Activated T-helper 1 cell treated with Interleukin-2 at 50 U/mL for 16 hours (primary cell): ENCODE results near the gene DNER.
"Not testable (repeated sequence)": the region's sequence is repeated elsewhere in the genome, so short reads cannot be mapped to it uniquely, and the experiment has no call there.

Experiments
- DNase-seq: peaks from one replicate; pipeline ENCODE4 v3.0.0-alpha.2; 2020; ENCODE audit warnings: low read depth

DNER gene

GRCh38 chr2:229715895-229716507 is 1.6 kb upstream of the DNER start:
- no peak for DNase-seq

DNA sequence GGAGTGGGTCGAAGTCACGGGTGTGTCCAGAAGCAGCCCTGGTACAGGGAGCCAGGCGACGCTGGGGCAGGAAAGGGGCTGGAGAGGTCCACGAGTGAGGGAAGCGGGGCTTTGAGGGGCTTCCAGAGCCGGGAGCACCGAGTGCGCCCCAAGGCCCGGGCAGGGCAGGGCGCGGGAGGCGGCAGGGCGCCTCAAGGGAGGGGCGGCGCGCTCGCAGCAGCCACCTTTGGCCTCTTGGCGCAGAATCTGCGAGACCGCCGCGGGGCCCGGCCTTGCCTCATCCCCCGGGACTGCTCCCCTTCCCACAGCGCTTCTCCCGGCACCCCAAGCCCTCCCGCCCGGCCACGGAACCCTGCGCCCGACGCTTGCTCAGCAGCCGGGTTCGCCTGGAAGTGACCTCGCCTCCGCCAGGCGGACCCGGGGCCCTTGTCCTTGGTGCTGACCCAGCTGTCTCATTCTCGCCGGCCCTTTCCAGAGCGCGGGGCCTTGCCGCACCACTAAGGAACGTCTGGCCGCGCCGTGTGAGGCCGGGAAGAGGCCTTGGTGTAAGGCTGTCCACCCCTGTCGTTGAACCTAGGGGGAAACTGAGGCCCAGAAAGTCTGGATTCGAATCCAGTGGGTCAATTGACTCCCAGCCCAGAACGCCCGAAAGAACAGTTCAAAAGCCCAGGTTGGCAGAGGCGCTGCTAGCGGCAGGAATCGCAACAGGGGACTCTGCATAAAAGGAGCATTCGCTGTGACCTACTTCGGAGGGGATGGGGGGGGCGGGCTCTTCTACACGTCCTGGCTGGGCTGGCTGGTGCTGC is 584 bp upstream of the DNER start:
- no peak for DNase-seq

GRCh38 chr2:229713371-229714079 is 830 bp downstream of the DNER start:
- DNase-seq = no peak

DNA sequence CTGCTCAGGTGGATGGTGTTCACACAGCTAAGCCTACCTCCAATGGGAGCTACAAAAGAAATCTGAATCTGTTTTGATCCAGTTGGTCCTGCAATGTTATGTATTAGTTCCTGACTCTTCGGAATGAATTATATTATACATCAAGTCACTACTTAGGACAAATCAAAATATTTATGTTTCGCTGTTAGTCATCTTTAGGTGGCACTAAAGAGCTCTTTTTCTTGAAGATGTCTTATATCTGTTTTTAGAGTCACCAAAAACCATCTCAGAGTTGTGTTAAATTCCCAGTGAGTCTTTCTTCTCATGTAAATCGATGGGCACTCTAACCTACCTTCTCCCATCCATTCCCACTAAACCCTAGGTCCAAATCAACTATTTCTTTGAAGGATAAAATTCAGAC is 2.2 kb downstream of the DNER start:
- DNase-seq = no peak

DNA sequence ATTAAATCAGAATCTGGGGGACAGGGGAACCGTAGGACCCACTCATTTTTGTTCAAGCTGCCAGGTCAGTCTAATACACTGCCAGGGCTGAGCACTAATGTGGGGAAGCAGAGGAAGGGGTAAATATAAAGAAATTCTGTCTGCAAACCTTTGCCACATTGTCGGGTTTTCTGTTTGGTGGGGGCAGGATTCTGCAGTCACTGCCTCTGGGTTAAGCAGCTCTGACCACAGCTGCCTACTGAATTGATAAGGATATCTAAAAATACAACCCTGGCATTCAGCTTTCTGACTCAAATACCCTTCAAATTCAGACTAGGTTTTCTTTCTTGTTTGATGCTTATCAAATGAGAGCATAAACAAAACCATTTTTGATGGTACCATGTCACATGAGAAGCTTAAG is 6.0 kb downstream of the DNER start:
- DNase-seq = no peak

GRCh38 chr2:229703909-229704630 is 10.3 kb downstream of the DNER start:
- no peak for DNase-seq

GRCh38 chr2:229701716-229702115 is 12.6 kb downstream of the DNER start:
- no peak for DNase-seq

DNA sequence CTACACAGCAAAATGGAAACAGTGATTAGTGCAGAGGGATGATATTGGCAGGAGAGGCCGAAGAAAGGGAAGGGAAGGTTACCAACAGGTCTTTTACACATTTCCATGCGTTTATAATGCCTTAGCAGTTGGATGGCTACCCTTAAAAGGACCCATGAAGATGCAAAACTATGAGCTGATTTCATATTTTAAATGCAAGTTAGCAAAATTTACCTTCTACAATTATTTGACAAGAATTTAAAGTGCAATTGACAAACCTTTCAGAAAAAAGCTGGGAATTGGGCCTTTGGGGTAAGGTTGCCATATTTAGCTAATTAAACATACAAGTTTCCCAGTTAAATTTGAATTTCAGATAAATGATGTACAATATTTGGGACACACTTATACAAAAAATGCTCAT is 13.3 kb downstream of the DNER start:
- no peak for DNase-seq

GRCh38 chr2:229695961-229696360 is 18.4 kb downstream of the DNER start:
- no peak for DNase-seq

GRCh38 chr2:229693845-229694244 is 20.5 kb downstream of the DNER start:
- DNase-seq = not testable (repeated sequence)

DNA sequence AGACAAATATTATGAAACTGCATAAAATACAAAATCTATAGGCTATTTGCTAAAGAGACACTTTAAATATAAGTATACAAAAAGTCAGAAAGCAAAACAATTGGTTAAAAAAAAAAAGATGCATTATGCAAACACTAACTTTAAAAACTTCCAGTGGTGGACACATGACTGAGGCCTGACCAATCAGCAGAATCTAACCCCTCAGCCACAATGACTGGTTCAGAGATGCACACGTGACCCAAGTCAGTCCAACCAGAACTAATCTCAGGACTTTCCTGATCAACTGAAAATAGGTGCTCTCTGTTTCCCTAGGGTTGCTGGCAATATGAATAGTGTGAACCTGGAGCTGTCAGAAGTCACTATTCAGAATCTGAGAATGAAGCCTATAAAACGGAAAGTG is 22.7 kb downstream of the DNER start:
- DNase-seq = no peak

DNA sequence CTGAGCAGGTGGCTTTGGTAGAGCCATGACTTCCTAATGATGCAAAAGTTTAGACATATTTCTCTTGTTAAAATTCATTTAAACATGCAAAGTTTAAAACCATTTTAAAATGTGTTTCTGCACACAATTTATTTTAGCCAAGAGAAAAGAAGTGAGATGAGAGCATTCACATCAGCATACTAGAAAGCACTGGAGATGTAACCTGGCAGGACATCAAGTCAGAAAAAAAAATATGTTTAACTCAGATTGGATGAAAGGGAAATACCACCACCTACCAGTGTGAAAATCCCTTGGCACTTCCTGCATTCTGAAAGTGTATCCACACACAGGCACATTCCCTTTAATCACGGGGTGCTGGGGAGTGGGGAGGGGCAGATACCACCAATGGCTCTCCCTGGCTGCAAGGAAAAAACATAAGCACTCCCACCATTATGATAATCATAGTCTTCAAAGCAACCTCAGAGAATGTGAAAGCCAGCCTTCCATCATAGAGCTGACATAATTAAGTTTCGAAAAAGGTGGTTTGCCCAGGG is 25.0 kb downstream of the DNER start:
- no peak for DNase-seq

GRCh38 chr2:229688141-229688540 is 26.2 kb downstream of the DNER start:
- DNase-seq = no peak

DNA sequence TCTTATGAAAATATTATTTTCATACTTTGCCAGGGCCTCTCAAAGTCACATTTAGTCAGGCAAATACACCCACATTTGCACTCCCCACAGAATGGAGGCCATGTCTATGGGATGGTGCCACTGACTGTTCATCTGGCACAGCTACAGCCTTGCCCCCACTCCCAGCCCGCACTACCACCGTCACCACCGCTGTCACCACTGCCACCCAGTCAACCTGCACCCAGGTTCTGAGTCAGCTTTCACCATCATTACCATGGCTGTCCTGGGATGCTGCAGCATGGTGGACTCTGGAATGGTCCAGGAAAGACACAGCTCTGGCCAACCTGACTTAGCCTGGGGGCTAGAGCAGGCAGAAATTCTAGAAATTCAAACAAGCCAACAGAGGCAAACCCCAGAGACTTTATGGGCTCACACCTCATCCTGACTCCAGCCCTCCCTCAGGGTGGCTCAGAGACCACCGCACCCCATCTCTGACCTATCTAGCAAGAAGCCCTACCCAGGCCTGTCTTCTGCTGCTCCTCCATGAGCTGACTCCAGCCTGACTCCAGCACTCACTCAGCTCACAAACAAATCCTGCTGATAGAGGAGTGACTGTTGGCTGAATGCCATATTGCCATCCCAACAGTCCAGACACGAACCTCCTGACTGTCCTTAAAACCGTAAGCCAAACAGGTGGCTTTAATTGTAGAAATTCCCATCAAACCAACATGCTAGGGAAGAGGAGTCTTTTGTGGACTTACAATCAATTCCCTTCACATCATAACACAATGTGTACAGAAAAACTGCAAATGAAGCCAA is 28.0 kb downstream of the DNER start:
- no peak for DNase-seq

DNA sequence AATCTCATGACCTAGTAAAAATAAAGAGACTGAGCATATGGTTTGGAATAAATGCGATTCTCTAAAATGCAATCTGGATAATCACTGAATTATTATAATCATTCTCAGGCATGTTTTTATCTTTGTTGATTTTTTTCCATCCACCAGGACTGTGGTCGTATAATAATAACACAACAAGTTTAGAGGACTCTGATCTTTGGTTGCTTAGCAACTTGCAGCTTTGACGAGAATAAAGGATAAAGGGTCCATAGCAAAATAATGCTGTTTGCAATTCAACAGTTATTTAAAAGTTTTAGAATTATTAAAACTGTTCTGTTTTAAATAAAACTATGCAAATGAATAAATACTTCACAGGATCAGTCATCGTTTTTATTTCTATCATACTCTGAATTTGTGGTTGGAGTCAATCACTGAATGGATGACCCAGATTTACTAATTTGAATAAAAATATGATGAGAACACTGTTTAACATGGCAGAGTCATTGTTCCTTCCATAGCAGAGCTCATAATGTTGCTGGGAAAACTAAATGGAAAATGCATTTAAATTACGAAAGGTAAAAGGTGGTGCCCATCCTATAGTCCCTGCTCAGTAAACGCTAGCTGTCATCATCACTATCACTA is 29.3 kb downstream of the DNER start:
- DNase-seq = no peak

- no peak for DNase-seq
Measured at GRCh38 chr2:229679393-229680125, 34.8 kb downstream of the DNER start.

GRCh38 chr2:229675569-229675968 is 38.8 kb downstream of the DNER start:
- no peak for DNase-seq

GRCh38 chr2:229674830-229675530 is 39.4 kb downstream of the DNER start:
- DNase-seq = no peak

DNA sequence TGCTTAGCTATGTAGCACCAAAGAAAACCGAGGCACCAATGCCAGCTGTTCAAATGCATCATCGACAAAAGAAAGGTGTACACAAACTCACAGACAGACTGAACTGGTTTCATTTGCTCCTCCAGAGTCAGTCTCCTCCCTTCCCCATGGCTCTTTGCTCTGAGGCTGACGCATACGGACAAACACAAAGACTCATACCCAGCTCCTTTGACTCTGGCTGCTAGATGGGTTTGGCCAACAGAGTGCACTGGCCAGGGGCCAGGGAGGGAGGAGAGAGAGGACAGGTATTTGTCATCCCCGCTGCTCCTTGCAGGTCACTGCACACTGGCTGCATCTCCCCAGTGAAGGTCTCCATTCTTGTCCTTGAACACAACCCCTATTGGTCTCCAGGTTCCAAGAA is 40.7 kb downstream of the DNER start:
- DNase-seq = no peak

GRCh38 chr2:229672021-229672420 is 42.3 kb downstream of the DNER start:
- DNase-seq = no peak
